ENCODE results near the gene CDH12.

The CDH12 gene

GRCh38 chr5:21931116-21931515, 922.0 kb downstream of the CDH12 start:
- Histone ChIP-seq H3K9ac (ENCODE audit: low read length) (no peak overlapping the region), H4K20me1 (ENCODE audit: low read depth, low read length) (no peaks in the 10 kb centered on the region)
- TF ChIP-seq, protein P1, sequence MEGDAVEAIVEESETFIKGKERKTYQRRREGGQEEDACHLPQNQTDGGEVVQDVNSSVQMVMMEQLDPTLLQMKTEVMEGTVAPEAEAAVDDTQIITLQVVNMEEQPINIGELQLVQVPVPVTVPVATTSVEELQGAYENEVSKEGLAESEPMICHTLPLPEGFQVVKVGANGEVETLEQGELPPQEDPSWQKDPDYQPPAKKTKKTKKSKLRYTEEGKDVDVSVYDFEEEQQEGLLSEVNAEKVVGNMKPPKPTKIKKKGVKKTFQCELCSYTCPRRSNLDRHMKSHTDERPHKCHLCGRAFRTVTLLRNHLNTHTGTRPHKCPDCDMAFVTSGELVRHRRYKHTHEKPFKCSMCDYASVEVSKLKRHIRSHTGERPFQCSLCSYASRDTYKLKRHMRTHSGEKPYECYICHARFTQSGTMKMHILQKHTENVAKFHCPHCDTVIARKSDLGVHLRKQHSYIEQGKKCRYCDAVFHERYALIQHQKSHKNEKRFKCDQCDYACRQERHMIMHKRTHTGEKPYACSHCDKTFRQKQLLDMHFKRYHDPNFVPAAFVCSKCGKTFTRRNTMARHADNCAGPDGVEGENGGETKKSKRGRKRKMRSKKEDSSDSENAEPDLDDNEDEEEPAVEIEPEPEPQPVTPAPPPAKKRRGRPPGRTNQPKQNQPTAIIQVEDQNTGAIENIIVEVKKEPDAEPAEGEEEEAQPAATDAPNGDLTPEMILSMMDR (IDR thresholded peaks at IDR 0.05; ENCODE audit: insufficient read depth, low read length, poor library complexity, severe bottlenecking) = no peak
- no peak for TF ChIP-seq EZH2phosphoT487 (conservative IDR thresholded peaks at IDR 0.05; ENCODE audit: low read length)

GRCh38 chr5:21919414-21920022, 933.6 kb downstream of the CDH12 start:
- Histone ChIP-seq H3K9me3 (ENCODE audit: insufficient read depth, low read length) (no peaks in the 10 kb centered on the region), H3K27me3 (ENCODE audit: low read length) (no peaks in the 10 kb centered on the region), H4K20me1 (ENCODE audit: low read depth, low read length) (no peaks in the 10 kb centered on the region), H3K36me3 (ENCODE audit: low read length) (no peaks in the 10 kb centered on the region), H3K9ac (ENCODE audit: low read length) (no peak overlapping the region), H3F3A (ENCODE audit: insufficient read depth) (no peaks in the 10 kb centered on the region), H3K27ac (ENCODE audit: low read depth, low read length) (no peak overlapping the region), H3K4me3 (ENCODE audit: insufficient read depth, low read length, poor library complexity, severe bottlenecking) (no peak overlapping the region), H3K4me2 (ENCODE audit: low read depth, low read length, poor library complexity, severe bottlenecking) (peak overlapping the region; percentile 49), H2AFZ (ENCODE audit: low read depth, low read length, severe bottlenecking) (peak overlapping the region; percentile 64), H3K79me2 (ENCODE audit: insufficient read depth, low read length) (no peaks in the 10 kb centered on the region), H3K9me2 (replicated peaks; ENCODE audit: insufficient read depth, low read length) (no peaks in the 10 kb centered on the region)
- no peak for TF ChIP-seq EZH2phosphoT487 (conservative IDR thresholded peaks at IDR 0.05; ENCODE audit: low read length)
- TF ChIP-seq, protein P1 (IDR thresholded peaks at IDR 0.05; ENCODE audit: insufficient read depth, low read length, poor library complexity, severe bottlenecking) = peak; percentile 86

More at GRCh38 chr5:21931116-21931515, 922.0 kb downstream of the CDH12 start:
- no peak overlapping the region for H2AFZ ChIP-seq (ENCODE audit: low read depth, low read length, severe bottlenecking)
- H3F3A ChIP-seq (ENCODE audit: insufficient read depth) = no peaks in the 10 kb centered on the region
- no peaks in the 10 kb centered on the region for H3K9me2 ChIP-seq (replicated peaks; ENCODE audit: insufficient read depth, low read length)
- no peaks in the 10 kb centered on the region for H3K79me2 ChIP-seq (ENCODE audit: insufficient read depth, low read length)
- H3K27me3 ChIP-seq (ENCODE audit: low read length) = no peaks in the 10 kb centered on the region
- no peaks in the 10 kb centered on the region for H3K9me3 ChIP-seq (ENCODE audit: insufficient read depth, low read length)
- H3K27ac ChIP-seq (ENCODE audit: low read depth, low read length) = no peak overlapping the region
- H3K4me2 ChIP-seq (ENCODE audit: low read depth, low read length, poor library complexity, severe bottlenecking) = no peak overlapping the region
- H3K36me3 ChIP-seq (ENCODE audit: low read length) = no peaks in the 10 kb centered on the region
- no peak overlapping the region for H3K4me3 ChIP-seq (ENCODE audit: insufficient read depth, low read length, poor library complexity, severe bottlenecking)

DNA sequence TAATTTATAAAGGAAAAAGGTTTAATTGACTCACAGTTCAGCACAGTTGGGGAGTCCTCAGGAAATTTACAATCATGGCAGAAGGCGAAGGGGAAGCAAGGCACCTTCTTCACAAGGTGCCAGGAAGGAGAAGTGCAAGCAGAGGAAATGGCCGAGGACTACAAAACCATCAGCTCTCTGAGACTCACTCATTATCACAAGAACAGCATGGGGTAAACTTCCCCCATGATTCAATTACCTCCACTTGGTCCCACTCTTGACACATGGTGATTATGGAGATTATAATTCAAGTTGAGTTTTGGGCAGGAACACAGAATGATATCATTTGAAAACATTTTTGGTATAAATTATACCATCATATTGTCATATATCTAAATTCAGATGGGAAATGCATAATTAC, 934.7 kb downstream of the CDH12 start:
- Histone ChIP-seq H3F3A (ENCODE audit: insufficient read depth) (no peaks in the 10 kb centered on the region), H3K9me3 (ENCODE audit: insufficient read depth, low read length) (no peaks in the 10 kb centered on the region), H2AFZ (ENCODE audit: low read depth, low read length, severe bottlenecking) (peak overlapping the region; percentile 15), H3K4me2 (ENCODE audit: low read depth, low read length, poor library complexity, severe bottlenecking) (no peak overlapping the region), H3K9me2 (replicated peaks; ENCODE audit: insufficient read depth, low read length) (no peaks in the 10 kb centered on the region), H4K20me1 (ENCODE audit: low read depth, low read length) (no peaks in the 10 kb centered on the region), H3K27ac (ENCODE audit: low read depth, low read length) (no peak overlapping the region), H3K9ac (ENCODE audit: low read length) (no peak overlapping the region), H3K79me2 (ENCODE audit: insufficient read depth, low read length) (no peaks in the 10 kb centered on the region), H3K36me3 (ENCODE audit: low read length) (no peaks in the 10 kb centered on the region), H3K4me3 (ENCODE audit: insufficient read depth, low read length, poor library complexity, severe bottlenecking) (no peak overlapping the region), H3K27me3 (ENCODE audit: low read length) (no peaks in the 10 kb centered on the region)
- TF ChIP-seq EZH2phosphoT487 (conservative IDR thresholded peaks at IDR 0.05; ENCODE audit: low read length) = no peak
- TF ChIP-seq, protein P1 (IDR thresholded peaks at IDR 0.05; ENCODE audit: insufficient read depth, low read length, poor library complexity, severe bottlenecking) = no peak
